ENCODE data around the gene CDSN. TPM values are rescaled to one million over a fixed set of nuclear protein-coding genes. Genes with fewer than 3 reads are reported as not detected.

The CDSN gene
- total and polyA plus RNA-seq, 2 of the 8 experiments (the other 6 are each of a cell fraction or from before 2014, with no cell fraction given): not detected

DNA sequence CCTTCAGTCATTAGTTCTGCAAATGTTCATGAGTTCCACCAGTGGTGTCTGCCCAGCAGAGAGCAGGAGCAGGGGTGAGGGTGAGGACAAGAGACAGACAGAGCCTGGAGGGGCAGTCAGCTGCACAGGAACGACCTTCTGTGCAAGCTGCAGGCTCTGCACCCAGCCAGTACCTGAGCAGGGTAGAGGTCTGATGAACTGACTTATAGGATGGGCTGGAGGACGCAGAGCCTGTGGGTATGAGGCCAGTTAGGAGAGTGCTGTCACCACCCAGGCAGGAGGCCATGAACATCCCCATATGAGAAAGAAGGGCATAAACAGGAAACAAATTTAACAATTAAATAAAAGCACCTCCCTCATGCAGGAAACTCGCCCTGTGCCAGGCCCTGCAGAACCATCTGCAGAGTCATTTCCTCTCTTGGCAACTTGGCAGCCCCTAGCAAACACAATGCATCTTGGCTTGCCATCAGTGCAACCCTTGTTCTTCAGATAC is 25.8 kb downstream of the CDSN start:
- H2BK20ac ChIP-seq (ENCODE audit: low read length): no peak overlapping the region
- TF ChIP-seq RBBP5 (IDR thresholded peaks at IDR 0.05; ENCODE audit: borderline replicate concordance, low read depth, low read length) (no peak), TCF12 (IDR thresholded peaks at IDR 0.05; ENCODE audit: low read depth, low read length) (no peak), PHF8 (conservative IDR thresholded peaks at IDR 0.05; ENCODE audit: low read depth, low read length) (no peak), BCL11A (IDR thresholded peaks at IDR 0.05; ENCODE audit: low read depth in 2 of 2, low read length in 2 of 2) (no peak), POU5F1 (IDR thresholded peaks at IDR 0.05; ENCODE audit: low read depth, low read length) (no peak), BACH1 (IDR thresholded peaks at IDR 0.05; ENCODE audit: low read length) (no peak), SIRT6 (IDR thresholded peaks at IDR 0.05; ENCODE audit: low read length) (no peak), CBX5 (IDR thresholded peaks at IDR 0.05; ENCODE audit: low read depth, low read length) (no peak), HDAC2 (IDR thresholded peaks at IDR 0.05; ENCODE audit: borderline replicate concordance in 1 of 2, low read depth in 2 of 2, low read length in 2 of 2) (no peak), NANOG (IDR thresholded peaks at IDR 0.05; ENCODE audit: insufficient read depth, low read depth, low read length, poor library complexity, severe bottlenecking) (no peak)
- H3K4me3 ChIP-seq (ENCODE audit: extremely low read depth in 1 of 4, insufficient read depth in 2 of 4, low read depth in 3 of 4, low read length in 4 of 4): no peak overlapping the region
- no peak overlapping the region for H3K14ac ChIP-seq (ENCODE audit: insufficient read length)
- no peak overlapping the region for H4K5ac ChIP-seq (ENCODE audit: insufficient read length, low read depth, low read length)
- H3K27me3 ChIP-seq (replicated peaks in 1 of 4; ENCODE audit: control insufficient read depth in 3 of 4, extremely low read depth in 1 of 4, insufficient read depth in 3 of 4, low read length in 3 of 4): no peaks in the 10 kb centered on the region
- no peaks in the 10 kb centered on the region for H3K9me3 ChIP-seq (ENCODE audit: insufficient read depth in 2 of 2, low read depth in 1 of 2, low read length in 1 of 2)
- no peak overlapping the region for H4K91ac ChIP-seq (replicated peaks; ENCODE audit: insufficient read length, low read length)
- no peak overlapping the region for H3K23ac ChIP-seq (ENCODE audit: insufficient read length)
- H3K27ac ChIP-seq (ENCODE audit: low read depth, low read length): no peak overlapping the region
- no peak overlapping the region for H3K4me2 ChIP-seq (ENCODE audit: insufficient read depth in 1 of 2, low read depth in 2 of 2, low read length in 2 of 2)
- DNase-seq (ENCODE audit: low read depth in 1 of 2, low spot score in 2 of 2) (no peak), FAIRE-seq (no peak)
- no peak overlapping the region for H3K4ac ChIP-seq (replicated peaks; ENCODE audit: insufficient read length, low read depth, low read length)
- no peaks in the 10 kb centered on the region for H3K36me3 ChIP-seq (ENCODE audit: control insufficient read depth in 2 of 4, insufficient read depth in 4 of 4, low read length in 3 of 4)
- no peak overlapping the region for H2BK120ac ChIP-seq (replicated peaks; ENCODE audit: low read depth, low read length)
- no peak overlapping the region for H3K56ac ChIP-seq (replicated peaks; ENCODE audit: insufficient read length, low read depth, low read length)
- H4K8ac ChIP-seq (ENCODE audit: extremely low read depth, insufficient read depth, low read length): no peak overlapping the region
- H2BK5ac ChIP-seq (ENCODE audit: low read depth, low read length): no peak overlapping the region
- no peak overlapping the region for H3K9ac ChIP-seq (replicated peaks in 1 of 4; ENCODE audit: extremely low read depth in 1 of 4, low read depth in 3 of 4, low read length in 3 of 4)
- peaks cover 0 to 3% (median 0%) of the 10 kb centered on the region in 4 experiments; a peak in 3 of 7 replicates for H3K4me1 ChIP-seq (replicated peaks in 1 of 4; ENCODE audit: control insufficient read depth in 3 of 4, insufficient read depth in 4 of 4, low read length in 3 of 4)
- no peaks in the 10 kb centered on the region for H3K23me2 ChIP-seq (ENCODE audit: low read depth, low read length)
- no peaks in the 10 kb centered on the region for H4K20me1 ChIP-seq (replicated peaks in 1 of 2; ENCODE audit: control insufficient read depth in 1 of 2, insufficient read depth in 2 of 2, low read length in 2 of 2)
- H3K79me1 ChIP-seq (ENCODE audit: low read depth, low read length): no peaks in the 10 kb centered on the region
- H2AK5ac ChIP-seq (ENCODE audit: low read depth, low read length): no peak overlapping the region
- H2BK12ac ChIP-seq (ENCODE audit: low read depth, low read length): no peak overlapping the region
- no peaks in the 10 kb centered on the region for H3K79me2 ChIP-seq (ENCODE audit: control insufficient read depth in 1 of 2, insufficient read depth in 2 of 2, low read length in 2 of 2)
- ChIA-PET CTCF (ENCODE audit: partially characterized antibody) (interaction anchor here (0.5 to 3.4 kb wide), 15 partner anchors 8 to 554 kb away, joined by 3 to 18 read pairs (median 4); partner anchors contain the start of gene VARS2), POLR2A (ENCODE audit: partially characterized antibody) (interaction anchor here (0.9 kb wide), 1 partner anchor 174 kb away, joined by 3 read pairs; no protein-coding TSS in a partner anchor)
- H3K18ac ChIP-seq (ENCODE audit: extremely low read depth, low read length): no peak overlapping the region
- 79% methylated on average over 3 of the region's 3 CpGs; no CpG with 5 or more reads in 1 of the 2 experiments for WGBS, 2 experiments (ENCODE audit: extremely low coverage in 1 of 2, insufficient coverage in 1 of 2, insufficient read length in 1 of 2, insufficient replicate concordance in 2 of 2, low coverage in 1 of 2, low lambda C conversion rate in 2 of 2, missing lambda C conversion rate in 1 of 2)
- no peak overlapping the region for H2BK15ac ChIP-seq (ENCODE audit: low read length)
- H2AFZ ChIP-seq (ENCODE audit: low read length): peak overlapping the region; percentile 94

Measured in H1 (cell line).